ENCODE results near the gene PRKG1.
"Not testable (repeated sequence)": the region's sequence is repeated elsewhere in the genome, so short reads cannot be mapped to it uniquely, and the experiment has no call there.

Gene PRKG1

GRCh38 chr10:52213321-52213752, 1139.0 kb downstream of the PRKG1 start:
- peak; percentile 91 for DNase-seq (ENCODE audit: low spot score)

- peak; percentile 70 for DNase-seq (ENCODE audit: low spot score)
Measured at GRCh38 chr10:52215745-52216361, 1141.6 kb downstream of the PRKG1 start.

DNA sequence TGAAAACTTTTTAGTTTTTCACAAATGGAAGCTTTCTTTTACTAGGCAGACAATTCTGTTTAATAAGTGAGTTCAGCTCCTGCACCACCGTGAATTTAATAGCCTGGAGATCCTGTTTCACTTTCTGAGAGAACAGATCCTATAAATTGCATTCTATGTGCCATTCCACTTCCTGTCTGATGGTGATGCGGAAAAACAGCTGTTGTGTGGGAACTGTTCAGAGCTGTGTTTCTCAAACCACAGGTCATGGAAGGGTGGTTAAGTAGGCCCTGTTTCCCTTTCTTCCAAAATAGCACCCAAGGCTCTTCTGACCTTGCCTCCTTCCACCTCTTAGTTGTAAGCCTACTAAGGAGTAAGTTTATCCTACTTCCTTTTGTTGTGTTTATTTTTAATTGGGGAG, 1142.6 kb downstream of the PRKG1 start:
- peak; percentile 66 for DNase-seq (ENCODE audit: low spot score)

DNA sequence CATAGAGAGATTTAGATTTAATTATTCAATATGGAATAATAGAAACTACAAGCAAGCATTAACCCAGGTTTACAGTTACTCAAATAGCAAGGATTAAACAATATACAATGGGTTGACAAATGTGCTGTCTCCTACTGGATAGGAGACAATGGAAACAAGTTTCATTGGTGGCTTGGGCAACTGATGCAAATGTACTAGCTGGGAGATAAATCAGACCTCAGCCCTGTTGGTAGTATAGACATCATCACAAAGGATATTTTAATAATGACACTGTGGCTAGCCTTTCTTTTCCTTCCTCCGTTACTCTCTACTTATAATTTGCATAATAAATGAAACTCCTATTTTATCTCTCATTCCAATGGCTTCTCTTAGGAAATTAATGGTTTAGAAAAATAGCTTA, 1143.2 kb downstream of the PRKG1 start:
- DNase-seq (ENCODE audit: low spot score), result no peak

DNA sequence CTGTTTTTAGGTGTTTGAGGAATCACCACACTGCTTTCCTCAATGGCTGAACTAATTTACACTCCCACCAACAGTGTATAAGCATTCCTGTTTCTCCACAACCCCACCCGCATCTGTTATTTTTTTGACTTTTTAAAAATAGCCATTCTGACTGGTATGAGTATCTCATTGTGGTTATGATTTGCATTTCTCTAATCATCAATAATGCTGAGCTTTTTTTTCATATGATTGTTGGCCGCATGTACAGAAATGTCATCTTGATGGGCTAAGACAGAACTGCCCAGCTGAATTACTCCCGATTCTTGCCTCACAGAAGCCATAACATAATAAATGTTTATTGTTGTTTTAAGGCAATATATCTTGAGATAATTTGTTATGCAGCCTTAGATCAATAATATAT, 1146.7 kb downstream of the PRKG1 start:
- DNase-seq (ENCODE audit: low spot score), result no peak

GRCh38 chr10:52221923-52222322, 1147.6 kb downstream of the PRKG1 start:
- DNase-seq (ENCODE audit: low spot score), result no peak

- DNase-seq (ENCODE audit: low spot score), result peak; percentile 75
Measured at GRCh38 chr10:52226197-52226847, 1152.0 kb downstream of the PRKG1 start.

- no peak for DNase-seq (ENCODE audit: low spot score)
Measured at GRCh38 chr10:52228556-52228955, 1154.3 kb downstream of the PRKG1 start.

GRCh38 chr10:52229291-52229931, 1155.1 kb downstream of the PRKG1 start:
- DNase-seq (ENCODE audit: low spot score), result peak; percentile 13

- DNase-seq (ENCODE audit: low spot score), result peak; percentile 24
Measured at GRCh38 chr10:52232561-52233350, 1158.5 kb downstream of the PRKG1 start.

GRCh38 chr10:52233351-52233991, 1159.2 kb downstream of the PRKG1 start:
- not testable (repeated sequence) for DNase-seq (ENCODE audit: low spot score)

- DNase-seq (ENCODE audit: low spot score), result no peak
Measured at GRCh38 chr10:52239771-52240170, 1165.5 kb downstream of the PRKG1 start.

GRCh38 chr10:52245547-52245946, 1171.3 kb downstream of the PRKG1 start:
- DNase-seq (ENCODE audit: low spot score), result no peak

DNA sequence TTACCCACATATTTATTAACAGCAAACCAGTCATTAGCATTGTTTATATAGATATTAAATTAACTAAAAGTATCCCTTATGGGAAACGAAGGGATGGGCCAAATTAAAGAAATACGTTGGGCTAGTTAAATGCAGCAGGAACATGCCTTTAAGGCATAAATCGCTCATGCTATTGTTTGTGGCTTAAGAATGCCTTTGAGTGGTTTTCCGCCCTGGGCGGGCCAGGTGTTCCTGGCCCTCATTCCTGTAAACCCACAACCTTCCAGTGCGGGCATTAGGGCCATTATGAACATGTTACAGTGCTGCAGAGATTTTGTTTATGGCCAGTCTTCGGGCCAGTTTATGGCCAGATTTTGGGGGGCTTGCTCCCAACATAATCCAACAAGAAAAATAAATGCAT, 1173.6 kb downstream of the PRKG1 start:
- DNase-seq (ENCODE audit: low spot score), result not testable (repeated sequence)

DNA sequence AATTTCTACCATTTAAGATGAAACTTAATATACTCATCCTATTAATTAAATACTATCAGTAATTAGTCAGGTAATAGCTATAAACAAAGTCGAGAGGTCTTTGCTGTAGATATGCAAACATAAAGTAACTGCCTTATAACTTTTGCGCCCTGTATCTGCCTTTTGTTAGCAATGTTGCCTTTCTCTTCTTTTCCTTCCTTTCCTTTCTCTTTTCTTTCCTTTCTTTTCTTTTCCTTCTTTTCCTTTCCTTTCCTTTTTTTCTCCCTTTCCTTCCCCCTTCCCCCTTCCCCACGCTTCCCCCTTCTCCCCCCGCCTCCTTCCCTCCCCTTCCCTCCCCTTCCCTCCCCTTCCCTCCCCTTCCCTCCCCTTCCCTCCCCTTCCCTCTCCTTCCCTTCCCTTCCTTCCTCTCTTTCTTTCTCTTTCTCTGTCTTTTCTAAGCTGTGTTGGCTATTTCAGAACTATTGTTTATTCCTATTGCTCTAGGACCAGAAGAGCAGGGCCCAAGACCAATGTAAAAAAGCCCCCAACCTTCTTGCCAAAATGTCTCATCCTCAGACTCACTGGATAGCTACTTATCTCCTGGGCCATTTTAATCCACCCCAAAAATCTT, 1174.5 kb downstream of the PRKG1 start:
- no peak for DNase-seq (ENCODE audit: low spot score)

DNA sequence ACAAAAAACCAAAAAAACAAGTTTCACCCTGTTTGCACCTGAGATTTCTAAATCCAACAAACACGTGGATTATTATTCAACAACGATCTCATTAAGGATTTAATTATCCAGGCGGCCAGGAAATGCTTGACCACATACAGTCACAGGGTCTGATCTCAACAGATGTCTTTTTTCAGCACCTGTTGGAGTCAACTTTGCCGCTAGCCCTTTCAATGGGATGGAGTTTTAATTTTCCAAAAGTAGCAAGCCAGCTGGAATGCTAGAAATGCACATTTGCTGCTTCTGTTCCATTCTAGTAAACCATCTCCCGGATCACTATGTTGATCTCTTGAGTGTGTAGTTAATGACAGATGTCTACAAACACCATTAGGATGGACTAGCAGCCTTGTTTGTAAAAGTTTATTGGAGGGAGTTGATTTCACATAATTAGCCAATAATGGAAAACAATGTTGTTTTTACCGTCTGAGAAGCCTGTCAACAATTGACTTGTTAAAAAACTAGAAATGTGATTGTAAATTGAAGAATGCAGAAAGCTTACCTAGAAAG, 1175.6 kb downstream of the PRKG1 start:
- DNase-seq (ENCODE audit: low spot score), result no peak

DNA sequence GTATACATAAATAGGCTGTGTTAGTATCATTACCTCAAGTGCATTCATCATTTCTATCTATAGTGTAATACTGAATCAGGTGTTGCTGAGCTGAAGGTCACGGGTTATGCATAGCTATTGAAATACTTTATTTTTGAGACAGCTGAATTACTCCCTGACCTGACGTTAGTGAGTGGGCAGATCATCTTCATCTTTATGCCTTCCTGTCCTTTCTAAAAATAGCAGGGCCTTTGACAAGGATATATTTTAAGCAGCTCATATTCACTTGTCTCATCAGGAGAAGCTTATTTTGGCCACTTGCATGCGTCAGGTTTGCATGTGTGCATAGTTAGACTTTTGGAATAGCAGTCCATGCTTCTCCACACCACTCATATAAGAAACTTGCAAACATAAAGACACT, 1176.2 kb downstream of the PRKG1 start:
- DNase-seq (ENCODE audit: low spot score), result no peak

- DNase-seq (ENCODE audit: low spot score), result no peak
Measured at GRCh38 chr10:52252307-52252706, 1178.0 kb downstream of the PRKG1 start.

GRCh38 chr10:52256832-52257691, 1182.8 kb downstream of the PRKG1 start:
- no peak for DNase-seq (ENCODE audit: low spot score)

GRCh38 chr10:52257692-52258075, 1183.4 kb downstream of the PRKG1 start:
- DNase-seq (ENCODE audit: low spot score), result no peak
